ENCODE measurements around the gene C5. TPM values are rescaled to one million over a fixed set of nuclear protein-coding genes. Genes with fewer than 3 reads are reported as not detected.
"Not testable (repeated sequence)": the region's sequence is repeated elsewhere in the genome, so short reads cannot be mapped to it uniquely, and the experiment has no call there.

Gene C5
- total RNA-seq (2014; rRNA removed; shearing (Covaris generic)) = 0.45 and 0.69 TPM in 2 replicates

GRCh38 chr9:121050128-121050988 lies at the start of gene C5:
Gene C5 (minus strand): TSS chr9:121050275. CDS start chr9:121050246, 29 bp downstream.
- no peak for DNase-seq (ENCODE audit: low read depth)

- no peak for DNase-seq (ENCODE audit: low read depth)
Observed at GRCh38 chr9:121098567-121099198, 48.6 kb upstream of the C5 start.

- DNase-seq (ENCODE audit: low read depth) = no peak
Observed at GRCh38 chr9:121095057-121095456, 45.0 kb upstream of the C5 start.

GRCh38 chr9:121090743-121091142 lies 40.7 kb upstream of the C5 start:
- DNase-seq (ENCODE audit: low read depth) = not testable (repeated sequence)

GRCh38 chr9:121088576-121088975 lies 38.5 kb upstream of the C5 start:
- DNase-seq (ENCODE audit: low read depth) = no peak

- no peak for DNase-seq (ENCODE audit: low read depth)
Observed at GRCh38 chr9:121085661-121086060, 35.6 kb upstream of the C5 start.

GRCh38 chr9:121082075-121082474 lies 32.0 kb upstream of the C5 start:
- no peak for DNase-seq (ENCODE audit: low read depth)

- no peak for DNase-seq (ENCODE audit: low read depth)
Observed at GRCh38 chr9:121075251-121076036, 25.4 kb upstream of the C5 start.

- peak; percentile 99 for DNase-seq (ENCODE audit: low read depth)
Observed at GRCh38 chr9:121074370-121075250, 24.5 kb upstream of the C5 start, which contains the start of gene CNTRL. Gene CNTRL (plus strand): TSS chr9:121074955. CDS start chr9:121088327, 13,372 bp downstream.

GRCh38 chr9:121073038-121073437 lies 23.0 kb upstream of the C5 start:
- DNase-seq (ENCODE audit: low read depth) = peak; percentile 16

GRCh38 chr9:121071756-121072421 lies 21.8 kb upstream of the C5 start:
- DNase-seq (ENCODE audit: low read depth) = no peak

- DNase-seq (ENCODE audit: low read depth) = no peak
Observed at GRCh38 chr9:121071370-121071755, 21.3 kb upstream of the C5 start.

GRCh38 chr9:121069396-121069795 lies 19.3 kb upstream of the C5 start:
- no peak for DNase-seq (ENCODE audit: low read depth)

- no peak for DNase-seq (ENCODE audit: low read depth)
Observed at GRCh38 chr9:121067640-121068039, 17.6 kb upstream of the C5 start.

GRCh38 chr9:121066850-121067249 lies 16.8 kb upstream of the C5 start:
- no peak for DNase-seq (ENCODE audit: low read depth)

- peak; percentile 54 for DNase-seq (ENCODE audit: low read depth)
Observed at GRCh38 chr9:121059998-121060636, 10.0 kb upstream of the C5 start.

GRCh38 chr9:121059513-121059912 lies 9.4 kb upstream of the C5 start:
- DNase-seq (ENCODE audit: low read depth) = no peak

GRCh38 chr9:121057821-121058220 lies 7.7 kb upstream of the C5 start:
- DNase-seq (ENCODE audit: low read depth) = no peak

GRCh38 chr9:121055642-121056143 lies 5.6 kb upstream of the C5 start:
- peak; percentile 27 for DNase-seq (ENCODE audit: low read depth)

GRCh38 chr9:121053544-121053943 lies 3.5 kb upstream of the C5 start:
- DNase-seq (ENCODE audit: low read depth) = no peak
